HEK293T (cell line): ENCODE results near the gene COL17A1.

Experiments
- ARNT ChIP-seq: fragments of 450-650 bp; IDR thresholded peaks from 2 replicates; pipeline ENCODE4 v1.6.1; 2017; ENCODE audit warnings: mild to moderate bottlenecking
- FOXM1 ChIP-seq: fragments of 450-650 bp; IDR thresholded peaks from 2 replicates; pipeline ENCODE4 v1.6.1; 2017; ENCODE audit warnings: mild to moderate bottlenecking, borderline replicate concordance
- LEF1 ChIP-seq: fragments of 450-650 bp; IDR thresholded peaks from 2 replicates; pipeline ENCODE4 v1.6.1; 2017; ENCODE audit warnings: mild to moderate bottlenecking, borderline replicate concordance
- NFRKB ChIP-seq: fragments of 450-650 bp; IDR thresholded peaks from 2 replicates; pipeline ENCODE4 v1.6.1; 2016; ENCODE audit warnings: mild to moderate bottlenecking, moderate library complexity
- SP1 ChIP-seq: fragments of 450-650 bp; IDR thresholded peaks from 2 replicates; pipeline ENCODE4 v1.6.1; 2017
- SUZ12 ChIP-seq: fragments of 450-650 bp; IDR thresholded peaks from 2 replicates; pipeline ENCODE4 v1.6.1; 2016; ENCODE audit warnings: mild to moderate bottlenecking
- ZNF384 ChIP-seq: fragments of 450-650 bp; IDR thresholded peaks from 2 replicates; pipeline ENCODE4 v1.6.1; 2016

- TF ChIP-seq SP1: no peak
- no peak for TF ChIP-seq FOXM1
- no peak for TF ChIP-seq SUZ12
- no peak for TF ChIP-seq NFRKB
- TF ChIP-seq LEF1: no peak
- TF ChIP-seq ARNT: no peak
- TF ChIP-seq ZNF384: no peak
These were observed 43.7 kb downstream of the COL17A1 start for GRCh38 chr10:104041891-104042535.
